HG02852 (cell line): ENCODE measurements around the gene SLC49A3.

Source experiments
- ATAC-seq: cut with Tn5 transposase; IDR thresholded peaks from one replicate; pipeline ENCODE4 v1.9.1; 2021; ENCODE audit warnings: mild to moderate bottlenecking, moderate library complexity; ENCODE audit not compliant: unreplicated experiment

Gene SLC49A3

GRCh38 chr4:722169-722725 lies 33.3 kb upstream of the SLC49A3 start:
- ATAC-seq: no peak

GRCh38 chr4:721261-722168 lies 32.6 kb upstream of the SLC49A3 start:
- no peak for ATAC-seq

- no peak for ATAC-seq
Observed at GRCh38 chr4:720111-720860, 31.3 kb upstream of the SLC49A3 start.

GRCh38 chr4:718460-718859 lies 29.5 kb upstream of the SLC49A3 start:
- ATAC-seq: no peak

GRCh38 chr4:717601-718320 lies 28.8 kb upstream of the SLC49A3 start:
- ATAC-seq: no peak

GRCh38 chr4:714087-714486 lies 25.1 kb upstream of the SLC49A3 start:
- ATAC-seq: no peak

- ATAC-seq: no peak
Observed at GRCh38 chr4:712916-713632, 24.1 kb upstream of the SLC49A3 start.

GRCh38 chr4:712093-712492 lies 23.1 kb upstream of the SLC49A3 start:
- no peak for ATAC-seq

- ATAC-seq: no peak
Observed at GRCh38 chr4:710916-711315, 22.0 kb upstream of the SLC49A3 start.

GRCh38 chr4:710116-710515 lies 21.2 kb upstream of the SLC49A3 start:
- no peak for ATAC-seq

GRCh38 chr4:709348-709747 lies 20.4 kb upstream of the SLC49A3 start:
- ATAC-seq: no peak

GRCh38 chr4:708631-708933 lies 19.6 kb upstream of the SLC49A3 start:
- ATAC-seq: no peak

- no peak for ATAC-seq
Observed at GRCh38 chr4:707929-708630, 19.1 kb upstream of the SLC49A3 start.

- ATAC-seq: no peak
Observed at GRCh38 chr4:706834-707598, 18.1 kb upstream of the SLC49A3 start.

- ATAC-seq: peak; percentile 0
Observed at GRCh38 chr4:706083-706633, 17.2 kb upstream of the SLC49A3 start.

GRCh38 chr4:705278-706082 lies 16.5 kb upstream of the SLC49A3 start, which contains the start of gene PCGF3:
Gene PCGF3 (plus strand): TSS chr4:705832. CDS start chr4:733681, 27,849 bp downstream.
- ATAC-seq: peak; percentile 93

- ATAC-seq: no peak
Observed at GRCh38 chr4:704971-705277, 16.0 kb upstream of the SLC49A3 start.

GRCh38 chr4:704198-704891 lies 15.4 kb upstream of the SLC49A3 start:
- ATAC-seq: no peak
